NCI-H146 (cell line): ENCODE data around the gene UBA1.

Experiments used
- DNase-seq: peaks from one replicate; lab custom pipeline; 2025; lab: John Stamatoyannopoulos, UW

The UBA1 gene

GRCh38 chrX:47212381-47213293, 19.0 kb downstream of the UBA1 start:
- DNase-seq = no peak

- DNase-seq = no peak
Measured at GRCh38 chrX:47214435-47215077, 20.9 kb downstream of the UBA1 start.

DNA sequence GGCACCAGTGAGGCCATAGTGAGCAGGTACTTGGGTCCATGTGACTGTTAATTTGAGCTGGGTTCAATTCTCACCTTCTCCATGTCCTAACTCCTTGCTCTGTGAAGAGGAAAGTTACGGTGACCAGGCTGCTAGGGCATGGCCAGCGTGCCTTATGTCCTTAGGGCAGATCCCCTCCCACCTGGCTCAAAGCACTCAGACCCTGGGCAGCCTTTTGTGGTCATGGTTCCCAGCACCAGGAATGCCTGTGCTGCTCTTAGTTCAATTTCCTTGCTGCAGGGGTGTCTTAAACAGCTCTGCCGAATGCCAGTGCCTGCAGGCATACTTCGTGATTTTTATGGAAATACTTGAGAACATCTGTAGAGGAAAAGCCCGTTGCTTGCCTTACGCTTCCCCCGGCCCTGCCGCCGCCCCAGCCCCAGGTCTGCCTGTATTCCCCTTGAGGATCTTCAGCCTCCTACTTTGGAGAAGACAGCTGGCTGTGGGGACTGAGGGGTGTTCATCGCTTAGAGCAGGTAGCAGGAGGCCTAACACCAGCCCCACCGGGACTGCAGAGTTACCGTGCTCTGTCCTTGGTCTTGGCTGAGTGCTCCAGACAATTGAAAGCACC, 21.8 kb downstream of the UBA1 start:
- DNase-seq = no peak

DNA sequence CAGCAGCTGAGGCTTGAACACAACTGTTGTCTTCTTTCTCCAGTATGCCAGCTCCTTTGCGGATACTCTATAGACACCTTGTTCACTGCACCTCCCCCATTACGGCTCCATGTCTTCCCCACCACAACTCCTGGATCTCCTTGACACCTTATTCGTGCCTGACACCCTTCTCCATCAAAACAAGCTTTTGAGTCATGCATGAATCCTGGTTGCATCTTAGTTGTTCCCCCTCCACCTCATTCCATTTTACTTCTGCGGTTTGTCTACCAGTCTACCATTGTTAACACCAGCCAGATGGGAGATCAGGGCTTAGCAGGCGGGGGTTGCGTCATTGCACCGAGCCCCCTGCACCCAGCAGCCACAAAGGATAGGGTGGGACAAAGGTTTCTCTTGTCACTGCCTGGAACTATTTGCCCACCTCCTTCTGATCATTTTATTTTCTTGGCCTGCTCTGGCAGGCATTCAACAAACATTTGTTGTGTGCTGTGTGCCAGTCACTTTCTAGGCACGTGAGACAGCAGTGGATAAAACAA, 22.8 kb downstream of the UBA1 start:
- DNase-seq = no peak

- DNase-seq = no peak
Measured at GRCh38 chrX:47217121-47217851, 23.7 kb downstream of the UBA1 start.

DNA sequence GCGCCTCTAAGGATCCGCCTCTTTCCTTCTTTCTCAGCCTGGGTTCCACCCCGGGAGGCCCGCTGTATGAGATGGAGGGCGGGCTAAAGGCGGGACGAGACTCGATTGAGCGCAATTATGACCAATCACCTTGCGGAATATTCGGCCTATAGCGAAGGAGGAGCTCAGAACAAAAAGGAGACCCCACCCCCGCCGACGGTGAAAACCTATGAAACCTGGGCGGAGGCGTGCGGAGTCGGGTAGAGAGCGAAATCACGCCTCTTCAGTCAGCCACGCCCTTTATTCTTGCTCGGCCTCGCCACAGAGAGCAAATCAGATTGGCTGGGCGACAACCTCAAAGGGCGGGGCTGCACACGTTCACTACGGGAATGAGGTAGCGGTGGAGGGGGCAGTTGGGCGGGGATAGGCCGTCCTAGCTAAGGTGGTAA, 24.2 kb downstream of the UBA1 start:
- peak; percentile 99 for DNase-seq

GRCh38 chrX:47218280-47218919, 24.8 kb downstream of the UBA1 start, which contains the start of gene CDK16:
TSS of gene CDK16 (plus strand) at chrX:47218681. CDS start at chrX:47223558, 4,877 bp downstream.
- DNase-seq = peak; percentile 79

DNA sequence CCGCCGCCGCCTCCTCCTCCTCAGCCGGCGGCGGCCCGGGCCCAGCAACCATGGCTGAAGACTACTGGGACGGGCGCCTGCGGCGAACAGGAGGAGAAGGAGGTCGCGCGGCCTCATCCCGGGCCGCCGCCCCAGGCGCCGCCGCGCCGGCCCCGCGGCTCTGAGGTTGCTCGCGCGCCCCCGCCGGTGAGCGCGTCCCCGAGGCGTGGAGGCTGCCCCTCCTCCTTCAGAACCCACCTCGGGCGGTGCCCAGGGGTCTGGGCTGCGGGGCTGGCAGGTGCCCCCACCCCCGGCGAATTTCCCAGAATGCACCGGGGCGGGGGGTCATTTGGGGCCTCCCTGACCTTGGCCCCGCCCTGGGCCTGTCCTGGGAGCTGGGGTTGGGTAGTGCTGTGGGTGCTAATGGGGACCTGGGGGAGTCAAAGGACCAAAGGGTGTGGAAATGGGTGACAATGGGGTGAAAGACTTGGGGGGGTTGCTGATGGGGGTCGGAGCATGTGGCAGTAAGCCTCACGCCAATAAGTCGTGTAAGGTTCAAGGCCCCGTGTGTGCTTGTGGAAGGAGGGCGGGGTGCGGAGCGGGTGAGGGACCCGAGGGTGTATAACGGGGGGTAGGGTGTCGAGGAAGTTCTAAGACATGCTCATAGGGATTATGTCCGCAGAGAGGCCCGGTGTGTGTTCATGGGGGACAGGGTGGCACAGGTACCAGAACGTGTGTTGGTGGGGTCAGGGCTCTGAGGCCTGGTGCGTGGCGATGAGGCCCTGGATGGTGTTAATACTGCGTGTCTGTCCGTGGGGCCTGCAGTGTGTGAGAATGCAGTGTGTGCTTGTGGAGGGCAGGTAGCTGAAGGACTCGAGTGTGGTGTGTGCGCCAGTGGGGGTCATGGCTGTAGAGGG, 25.5 kb downstream of the UBA1 start:
- peak; percentile 44 for DNase-seq

- DNase-seq = no peak
Measured at GRCh38 chrX:47221756-47222155, 28.1 kb downstream of the UBA1 start.

DNA sequence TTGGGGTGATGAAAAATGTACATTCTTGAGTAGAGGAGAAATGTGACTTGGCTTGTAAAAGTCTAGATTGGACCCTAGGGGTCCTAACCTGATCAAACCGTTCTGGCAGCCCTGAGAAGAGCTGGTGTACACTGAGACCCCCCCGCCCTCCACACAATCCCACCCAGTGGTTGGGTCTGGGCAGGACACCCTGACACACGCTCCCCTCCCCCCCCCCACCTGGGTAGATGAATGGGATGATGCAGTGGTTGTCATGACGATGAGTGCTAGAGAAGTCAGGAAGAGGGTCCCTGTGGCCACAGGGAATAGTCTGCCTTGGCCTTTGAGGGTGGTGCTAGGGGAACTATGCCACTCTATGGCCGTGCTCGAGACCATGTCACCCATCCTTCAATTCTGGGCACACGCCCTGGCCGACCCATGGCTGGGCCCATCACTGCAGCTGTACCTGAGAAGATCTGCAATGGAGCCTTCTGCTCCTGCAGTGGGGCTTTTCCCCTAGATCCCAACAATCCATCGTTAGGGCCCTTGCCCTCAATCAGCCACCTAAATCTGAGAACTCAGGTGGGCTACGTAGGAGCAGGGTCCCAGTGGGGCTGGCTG, 29.2 kb downstream of the UBA1 start:
- DNase-seq = no peak

DNA sequence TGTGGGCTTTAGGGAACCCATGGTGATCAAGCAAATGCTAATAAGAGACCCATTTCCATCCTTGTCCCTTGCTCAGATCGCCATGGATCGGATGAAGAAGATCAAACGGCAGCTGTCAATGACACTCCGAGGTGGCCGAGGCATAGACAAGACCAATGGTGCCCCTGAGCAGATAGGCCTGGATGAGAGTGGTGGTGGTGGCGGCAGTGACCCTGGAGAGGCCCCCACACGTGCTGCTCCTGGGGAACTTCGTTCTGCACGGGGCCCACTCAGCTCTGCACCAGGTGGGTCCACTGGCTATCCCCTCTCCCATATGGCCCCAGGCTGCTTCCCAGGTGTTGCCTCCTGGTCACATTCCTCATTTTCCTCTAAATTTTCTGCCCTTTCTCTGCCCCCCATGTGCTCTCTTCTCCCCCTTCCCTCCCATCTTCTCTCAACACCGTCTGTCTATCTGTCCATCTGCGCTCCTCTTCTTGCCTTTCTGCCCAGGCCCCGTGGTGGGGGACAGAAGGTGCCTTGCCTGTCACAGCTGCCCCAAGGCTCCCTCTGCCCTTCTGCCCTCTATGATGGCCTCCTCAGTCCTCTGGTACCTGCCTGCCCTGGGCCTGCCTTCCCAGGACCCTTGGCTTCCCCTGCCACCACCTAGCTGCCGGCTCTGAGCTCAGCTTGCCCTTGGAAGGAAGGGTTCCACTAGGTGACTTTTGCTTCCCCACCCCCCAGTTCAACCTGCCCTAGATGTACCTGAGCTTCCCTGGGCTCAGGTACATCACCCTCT, 30.0 kb downstream of the UBA1 start:
- DNase-seq = no peak

- no peak for DNase-seq
Measured at GRCh38 chrX:47224266-47224895, 30.8 kb downstream of the UBA1 start.

- no peak for DNase-seq
Measured at GRCh38 chrX:47224896-47225290, 31.3 kb downstream of the UBA1 start.

GRCh38 chrX:47226071-47226470, 32.4 kb downstream of the UBA1 start:
- DNase-seq = no peak

- no peak for DNase-seq
Measured at GRCh38 chrX:47226531-47227333, 33.1 kb downstream of the UBA1 start.

DNA sequence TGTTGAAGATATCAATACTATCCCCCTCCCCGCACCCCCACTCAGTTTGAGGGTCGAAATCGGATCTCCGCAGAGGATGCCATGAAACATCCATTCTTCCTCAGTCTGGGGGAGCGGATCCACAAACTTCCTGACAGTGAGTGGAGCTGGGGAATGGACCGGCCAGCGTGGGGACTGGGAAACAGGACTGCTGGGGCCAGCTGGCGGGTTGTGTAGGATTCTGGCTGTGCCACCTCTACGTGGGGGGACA, 33.6 kb downstream of the UBA1 start:
- DNase-seq = no peak

GRCh38 chrX:47228550-47229270, 35.1 kb downstream of the UBA1 start:
- no peak for DNase-seq
